Activated T-cell treated with anti-CD3 and anti-CD28 coated beads, Interleukin-2, amount 50 U/mL, for 24 hours (primary cell): ENCODE measurements around the gene MYO3B.

Experiments
- DNase-seq: peaks from one replicate; pipeline ENCODE4 v3.0.0-alpha.2; 2020
- H3K27ac Mint-ChIP-seq: 2 replicates; pipeline ENCODE4 v1.8.0; 2020; ENCODE audit warnings: mild to moderate bottlenecking, mixed read lengths
- H3K27me3 Mint-ChIP-seq: 2 replicates; pipeline ENCODE4 v1.8.0; 2020; ENCODE audit warnings: mixed read lengths
- H3K36me3 Mint-ChIP-seq: 2 replicates; pipeline ENCODE4 v1.8.0; 2020; ENCODE audit warnings: low read depth, mixed read lengths
- H3K4me1 Mint-ChIP-seq: 2 replicates; pipeline ENCODE4 v1.8.0; 2020; ENCODE audit warnings: low read depth, mixed read lengths
- H3K4me3 Mint-ChIP-seq: 2 replicates; pipeline ENCODE4 v1.8.0; 2020; ENCODE audit warnings: mild to moderate bottlenecking, moderate library complexity, mixed read lengths
- H3K9me3 Mint-ChIP-seq: 2 replicates; pipeline ENCODE4 v1.8.0; 2020; ENCODE audit warnings: mixed read lengths

The MYO3B gene

DNA sequence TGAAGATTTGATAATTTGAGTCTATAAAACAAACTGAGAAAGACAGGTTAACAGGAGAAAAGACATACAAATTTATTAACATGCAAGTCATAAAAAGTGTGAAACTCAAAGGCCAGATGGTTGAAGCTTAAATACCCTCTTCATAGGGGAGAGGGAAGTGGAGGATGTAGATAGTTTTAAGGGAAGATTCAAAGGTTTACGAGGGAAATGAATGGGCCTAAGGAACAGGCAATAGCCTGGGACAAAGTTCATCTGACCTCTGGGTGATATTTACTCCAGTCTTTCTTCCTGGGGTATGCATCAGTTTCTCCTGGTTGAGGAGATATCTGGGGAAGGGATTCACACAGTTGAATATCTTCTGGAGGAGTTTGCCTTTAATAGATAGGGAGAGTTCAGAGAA, 322.2 kb downstream of the MYO3B start:
- DNase-seq = no peak

GRCh38 chr2:170500770-170501169, 322.8 kb downstream of the MYO3B start:
- Mint-ChIP-seq H3K4me3 (no peak overlapping the region), H3K4me1 (peaks cover 6% of the 10 kb centered on the region), H3K9me3 (no peaks in the 10 kb centered on the region), H3K36me3 (no peaks in the 10 kb centered on the region), H3K27me3 (peaks cover 18% of the 10 kb centered on the region), H3K27ac (no peak overlapping the region)
- no peak for DNase-seq

More for the DNA sequence above, 322.2 kb downstream of the MYO3B start:
- peaks cover 20% of the 10 kb centered on the region for H3K27me3 Mint-ChIP-seq
- H3K36me3 Mint-ChIP-seq = no peaks in the 10 kb centered on the region
- H3K4me1 Mint-ChIP-seq = peaks cover 3% of the 10 kb centered on the region
- H3K4me3 Mint-ChIP-seq = no peak overlapping the region
- H3K27ac Mint-ChIP-seq = no peak overlapping the region
- H3K9me3 Mint-ChIP-seq = no peaks in the 10 kb centered on the region

DNA sequence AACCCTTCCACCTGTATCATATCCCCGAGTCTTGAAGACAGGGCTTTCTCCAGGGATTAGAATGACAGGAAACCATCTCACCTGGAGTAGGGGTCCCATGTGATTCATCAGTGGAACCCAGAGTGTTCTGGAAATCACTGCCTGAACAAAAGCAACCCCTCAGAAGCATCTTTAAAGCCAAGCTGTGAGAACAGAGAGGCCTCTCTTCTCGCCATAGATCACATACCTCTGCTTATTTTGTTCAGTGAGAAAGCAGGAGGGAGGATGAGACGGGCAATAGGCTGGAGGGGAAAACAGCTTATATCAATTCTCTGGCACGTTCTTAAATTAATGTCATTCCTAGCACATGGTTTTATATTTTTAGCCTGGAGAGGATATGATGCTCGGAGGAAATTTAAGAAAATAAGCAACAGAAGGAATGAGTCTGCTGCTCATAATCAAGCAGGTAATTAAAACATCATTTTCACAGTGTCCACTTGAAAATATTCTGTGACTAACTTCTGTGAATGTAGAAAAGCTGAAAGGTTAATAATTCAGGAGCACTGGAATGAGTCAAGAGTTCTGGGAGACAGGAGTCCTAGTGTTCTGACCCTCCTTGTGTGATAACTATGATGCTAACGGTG, 323.6 kb downstream of the MYO3B start:
- Mint-ChIP-seq H3K4me3 (no peak overlapping the region), H3K27me3 (peaks cover 17% of the 10 kb centered on the region), H3K4me1 (peaks cover 12% of the 10 kb centered on the region), H3K36me3 (no peaks in the 10 kb centered on the region), H3K27ac (no peak overlapping the region), H3K9me3 (no peaks in the 10 kb centered on the region)
- DNase-seq = no peak

- Mint-ChIP-seq H3K4me1 (peaks cover 22% of the 10 kb centered on the region), H3K27me3 (peaks cover 16% of the 10 kb centered on the region)
These were observed 324.6 kb downstream of the MYO3B start for GRCh38 chr2:170502361-170503130.

GRCh38 chr2:170503563-170503962, 325.6 kb downstream of the MYO3B start:
- Mint-ChIP-seq H3K27ac (no peak overlapping the region), H3K4me1 (peaks cover 32% of the 10 kb centered on the region), H3K4me3 (no peak overlapping the region), H3K36me3 (no peaks in the 10 kb centered on the region), H3K9me3 (no peaks in the 10 kb centered on the region), H3K27me3 (peaks cover 17% of the 10 kb centered on the region)
- DNase-seq = no peak

More at GRCh38 chr2:170502361-170503130, 324.6 kb downstream of the MYO3B start:
- H3K27ac Mint-ChIP-seq = no peak overlapping the region
- H3K9me3 Mint-ChIP-seq = no peaks in the 10 kb centered on the region
- DNase-seq = no peak
- no peak overlapping the region for H3K4me3 Mint-ChIP-seq
- H3K36me3 Mint-ChIP-seq = no peaks in the 10 kb centered on the region

DNA sequence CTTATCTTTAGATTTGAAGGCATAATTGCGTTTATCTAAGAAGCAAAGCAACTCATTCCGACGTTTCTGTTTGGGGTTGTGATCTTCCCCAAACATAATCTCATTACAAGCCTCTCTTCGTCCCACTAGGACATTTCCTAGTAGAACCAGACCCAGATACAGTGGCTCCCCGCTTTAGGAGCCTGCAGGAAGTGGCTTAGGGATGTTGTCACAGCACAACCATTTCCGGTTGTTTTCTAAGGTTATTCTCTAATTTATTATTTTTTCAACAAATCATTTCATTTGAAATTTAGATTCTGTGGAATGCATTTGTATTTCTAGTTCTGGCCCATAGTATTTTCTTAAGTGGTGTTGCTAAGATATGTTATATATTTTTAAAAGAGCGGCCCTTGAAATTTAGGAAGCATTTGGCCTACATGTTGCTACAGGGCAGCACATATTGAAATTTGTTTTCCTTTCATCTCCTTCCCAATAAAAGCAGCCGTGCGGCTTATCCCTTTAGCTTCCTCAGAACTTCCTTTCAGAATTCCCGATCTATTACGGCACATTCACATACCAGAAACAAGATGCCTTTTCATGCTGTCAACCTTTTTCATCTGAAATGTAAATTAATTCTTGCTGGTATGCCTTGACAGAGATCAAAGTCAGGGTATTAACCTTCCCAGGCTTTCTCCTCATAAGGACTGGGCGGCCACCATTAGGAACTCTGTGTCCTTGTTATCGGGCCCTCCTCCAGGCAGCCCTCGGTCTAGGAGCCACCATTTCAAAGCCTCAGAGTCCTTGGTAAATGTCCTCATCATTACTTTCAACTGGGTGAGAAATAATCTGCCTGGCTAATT, 326.2 kb downstream of the MYO3B start:
- Mint-ChIP-seq H3K9me3 (no peaks in the 10 kb centered on the region), H3K4me1 (peaks cover 35% of the 10 kb centered on the region), H3K27ac (no peak overlapping the region), H3K4me3 (no peak overlapping the region), H3K27me3 (peaks cover 13% of the 10 kb centered on the region), H3K36me3 (no peaks in the 10 kb centered on the region)
- no peak for DNase-seq

GRCh38 chr2:170504810-170505145, 326.8 kb downstream of the MYO3B start:
- no peak overlapping the region for H3K27ac Mint-ChIP-seq
- DNase-seq = no peak
- H3K27me3 Mint-ChIP-seq = peaks cover 13% of the 10 kb centered on the region
- no peaks in the 10 kb centered on the region for H3K9me3 Mint-ChIP-seq
- H3K36me3 Mint-ChIP-seq = no peaks in the 10 kb centered on the region
- peaks cover 38% of the 10 kb centered on the region for H3K4me1 Mint-ChIP-seq
- H3K4me3 Mint-ChIP-seq = no peak overlapping the region

DNA sequence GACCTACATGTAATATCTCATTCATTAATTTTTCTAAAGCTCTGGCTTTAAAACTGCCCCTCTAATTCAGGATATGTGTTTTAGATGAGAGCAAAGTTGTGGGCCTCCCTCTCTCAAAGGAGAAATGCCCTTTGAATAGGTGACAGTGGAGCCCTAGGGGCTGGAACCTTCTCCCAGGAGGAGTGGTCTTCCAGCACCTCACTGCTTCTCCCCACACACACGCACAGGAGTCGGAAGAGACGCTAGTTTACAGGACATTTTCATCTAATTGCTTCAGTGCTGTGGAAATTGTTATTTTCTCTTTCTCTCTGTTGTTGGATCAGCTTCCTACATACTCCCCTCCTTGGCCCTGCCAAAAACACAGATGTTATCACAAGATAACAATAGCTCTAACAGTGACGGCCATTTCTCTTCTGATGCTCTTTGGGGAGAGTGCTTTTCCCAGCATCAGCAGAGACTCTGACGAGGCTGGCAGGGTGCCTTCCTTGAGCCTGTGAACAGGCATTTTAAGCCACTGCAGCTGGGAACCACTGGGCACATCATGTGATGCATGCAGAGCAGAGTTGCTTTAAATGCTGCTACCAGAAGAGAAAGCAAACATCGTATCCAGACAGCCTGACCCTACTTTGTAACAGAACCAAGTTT, 327.8 kb downstream of the MYO3B start:
- Mint-ChIP-seq H3K9me3 (no peaks in the 10 kb centered on the region), H3K4me1 (peaks cover 40% of the 10 kb centered on the region), H3K27ac (no peak overlapping the region), H3K4me3 (no peak overlapping the region), H3K27me3 (peaks cover 13% of the 10 kb centered on the region), H3K36me3 (no peaks in the 10 kb centered on the region)
- DNase-seq = no peak

- peaks cover 20% of the 10 kb centered on the region for H3K27me3 Mint-ChIP-seq
- H3K4me3 Mint-ChIP-seq = no peak overlapping the region
- no peak overlapping the region for H3K27ac Mint-ChIP-seq
These were observed 331.7 kb downstream of the MYO3B start for GRCh38 chr2:170509452-170510193.

GRCh38 chr2:170512266-170512665, 334.3 kb downstream of the MYO3B start:
- no peak for DNase-seq
- Mint-ChIP-seq H3K9me3 (no peaks in the 10 kb centered on the region), H3K27ac (no peak overlapping the region), H3K4me3 (no peak overlapping the region), H3K4me1 (peaks cover 20% of the 10 kb centered on the region), H3K36me3 (no peaks in the 10 kb centered on the region), H3K27me3 (peaks cover 15% of the 10 kb centered on the region)

More at GRCh38 chr2:170509452-170510193, 331.7 kb downstream of the MYO3B start:
- DNase-seq = no peak
- peaks cover 36% of the 10 kb centered on the region for H3K4me1 Mint-ChIP-seq
- no peaks in the 10 kb centered on the region for H3K36me3 Mint-ChIP-seq
- H3K9me3 Mint-ChIP-seq = no peaks in the 10 kb centered on the region

DNA sequence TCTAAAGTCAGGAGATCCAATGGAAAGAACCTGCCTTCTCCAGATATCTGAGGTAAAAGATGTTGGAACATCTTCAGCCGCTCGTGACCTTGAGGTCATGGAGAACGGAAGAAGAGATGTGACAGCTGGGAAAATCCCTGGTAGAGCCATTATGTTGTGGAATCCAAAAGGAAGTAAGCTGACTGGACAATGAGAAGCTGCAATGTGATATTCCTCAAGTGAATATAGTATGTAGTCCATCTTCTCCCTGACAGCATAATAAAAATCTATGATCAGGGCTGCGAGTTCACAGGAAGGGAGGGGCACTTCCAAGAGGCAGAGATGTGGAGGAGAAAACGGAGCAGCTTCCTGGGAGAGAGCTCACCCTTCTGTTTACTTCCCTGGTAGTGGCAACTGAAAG, 336.2 kb downstream of the MYO3B start:
- Mint-ChIP-seq H3K4me1 (peaks cover 5% of the 10 kb centered on the region), H3K27me3 (peaks cover 10% of the 10 kb centered on the region), H3K36me3 (no peaks in the 10 kb centered on the region), H3K9me3 (no peaks in the 10 kb centered on the region), H3K4me3 (no peak overlapping the region), H3K27ac (no peak overlapping the region)
- DNase-seq = no peak

GRCh38 chr2:170517538-170517937, 339.6 kb downstream of the MYO3B start:
- Mint-ChIP-seq H3K27me3 (peaks cover 10% of the 10 kb centered on the region), H3K9me3 (no peaks in the 10 kb centered on the region), H3K4me3 (no peak overlapping the region), H3K4me1 (no peaks in the 10 kb centered on the region), H3K27ac (no peak overlapping the region), H3K36me3 (no peaks in the 10 kb centered on the region)
- DNase-seq = no peak

DNA sequence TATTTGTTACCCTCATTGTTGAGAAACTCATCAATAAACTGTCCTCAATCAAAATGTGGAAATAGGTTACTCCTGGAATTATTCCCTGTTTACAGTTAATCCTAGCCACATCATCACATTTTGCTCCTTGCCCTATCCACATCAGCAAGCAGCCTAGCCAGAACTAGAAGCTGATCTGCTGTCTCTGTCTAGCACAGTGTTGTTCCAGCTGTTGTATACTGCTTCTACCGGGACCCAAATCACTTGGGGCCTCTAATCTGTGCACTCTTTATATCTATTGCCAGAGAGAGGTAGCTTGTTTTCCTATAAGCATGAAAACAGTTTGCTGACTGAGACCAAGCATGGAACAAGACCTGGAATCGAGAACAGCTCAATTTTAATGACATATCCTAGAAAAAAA, 341.0 kb downstream of the MYO3B start:
- Mint-ChIP-seq H3K4me1 (no peaks in the 10 kb centered on the region), H3K9me3 (no peaks in the 10 kb centered on the region), H3K4me3 (no peak overlapping the region), H3K36me3 (no peaks in the 10 kb centered on the region), H3K27me3 (peaks cover 6% of the 10 kb centered on the region), H3K27ac (no peak overlapping the region)
- no peak for DNase-seq

DNA sequence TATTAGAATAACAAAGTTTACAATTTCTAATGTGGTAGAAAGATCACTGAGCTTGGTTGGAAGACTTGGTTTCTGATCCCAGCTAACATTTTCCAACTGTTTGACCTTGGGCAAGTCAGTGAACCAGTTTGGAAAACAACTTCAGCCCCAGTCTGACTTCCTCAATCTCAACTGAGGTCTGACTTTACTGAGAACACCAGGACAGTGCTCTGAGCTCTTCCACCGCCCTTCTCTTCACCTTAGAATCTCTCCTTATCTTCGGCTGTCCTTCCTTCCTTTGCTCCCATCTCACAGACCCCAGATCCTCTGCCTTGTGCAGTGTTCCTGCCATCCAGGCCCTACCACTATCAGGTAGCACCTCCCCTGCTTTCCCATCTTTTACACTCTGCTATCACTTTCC, 343.4 kb downstream of the MYO3B start:
- H3K4me3 Mint-ChIP-seq = no peak overlapping the region
- no peaks in the 10 kb centered on the region for H3K9me3 Mint-ChIP-seq
- no peak overlapping the region for H3K27ac Mint-ChIP-seq
- H3K36me3 Mint-ChIP-seq = no peaks in the 10 kb centered on the region
- H3K4me1 Mint-ChIP-seq = no peaks in the 10 kb centered on the region
- no peak for DNase-seq
- no peaks in the 10 kb centered on the region for H3K27me3 Mint-ChIP-seq
